Sigmoid colon (tissue), 7 donors: ENCODE measurements around the gene FBXO10. TPM values are rescaled to one million over a fixed set of nuclear protein-coding genes. Genes with fewer than 3 reads are reported as not detected.

ENCODE experiments used
- DNase-seq: peaks from one replicate; pipeline ENCODE4 v3.0.0-alpha.2; 2019
- H3K27ac ChIP-seq, 4 donors: fragments of 200-600 bp; sonication (generic); one replicate each; pipeline ENCODE4 v1.5.1; 2016 to 2019; ENCODE audit warnings: mild to moderate bottlenecking in 1 of 4
- H3K27me3 ChIP-seq, 3 donors: fragments of 200-600 bp; sonication (generic); one replicate each; pipeline ENCODE4 v1.5.1; 2019; ENCODE audit warnings: mild to moderate bottlenecking in 1 of 3
- H3K36me3 ChIP-seq, 4 donors: fragments of 200-600 bp; sonication (generic); one replicate each; pipeline ENCODE4 v1.5.1; 2016 to 2019
- H3K4me1 ChIP-seq, 4 donors: fragments of 200-600 bp; sonication (generic); one replicate each; pipeline ENCODE4 v1.5.1; 2017 to 2019
- H3K4me3 ChIP-seq, 4 donors: fragments of 200-600 bp; sonication (generic); one replicate each; pipeline ENCODE4 v1.5.1; 2017 to 2019; ENCODE audit warnings: mild to moderate bottlenecking in 2 of 4, moderate library complexity in 1 of 4
- H3K9me3 ChIP-seq, 4 donors: fragments of 200-600 bp in 3 of 4; sonication (generic) in 3 of 4; one replicate each; pipeline versions ENCODE4 v1.5.1 to v1.6.1; 2013 to 2019
- EP300 ChIP-seq, 4 donors: sonication (generic); formaldehyde crosslinking; IDR thresholded peaks; one replicate each; pipeline ENCODE4 v1.6.1; 2017; ENCODE audit warnings: antibody characterized with exemption in 4 of 4
- POLR2A ChIP-seq, 2 donors: fragments of 450-650 bp; IDR thresholded peaks; one replicate each; pipeline ENCODE4 v1.6.1; 2016; ENCODE audit warnings: antibody characterized with exemption in 2 of 2, mild to moderate bottlenecking in 2 of 2, moderate library complexity in 2 of 2
- POLR2AphosphoS5 ChIP-seq, 4 donors: sonication (generic); formaldehyde crosslinking; IDR thresholded peaks; one replicate each; pipeline ENCODE4 v1.6.1; 2017; ENCODE audit warnings: antibody characterized with exemption in 4 of 4
- WGBS, 2 donors: extraction: QIAGEN DNeasy Blood & Tissue Kit; methylation state at CpG; one replicate each; pipeline ENCODE4 v1.1.7; 2013; 5-methylcytosine and 5-hydroxymethylcytosine counted together
- intact Hi-C: fragments of 100-400 bp; cut with DNase I; formaldehyde crosslinking; loops from one replicate; pipeline ENCODE4 v1.15.1; 2023
- polyA plus RNA-seq, 3 donors: library from polyadenylated mRNA; stranded (reverse); fragments of 200-250 nt; gene quantifications; one replicate each; pipeline ENCODE4 v1.2.3, GENCODE V29; 2013
- total RNA-seq, 4 donors: library from RNA; depleted of rRNA; stranded (reverse); fragments of >200 nt; gene quantifications; one replicate each; pipeline ENCODE4 v1.1.0, GENCODE V29; 2016
- TF ChIP-seq, protein P1 (sequence below), 4 experiments: fragments of 450-650 bp in 3 of 4; fragments of 200-600 bp in 1 of 4; IDR thresholded peaks; one replicate each; pipeline ENCODE4 v1.5.1; 2016 to 2019; ENCODE audit warnings: antibody characterized with exemption in 4 of 4, mild to moderate bottlenecking in 3 of 4, moderate library complexity in 2 of 4
- donor health status: healthy with polysubstance abuse.
- donor health status: Bipolar disorder and iron deficiency.
- donor health status: healthy.

The FBXO10 gene
- total and polyA plus RNA-seq, 7 donors = 0.60 to 19.4 (median 14.8) TPM

DNA sequence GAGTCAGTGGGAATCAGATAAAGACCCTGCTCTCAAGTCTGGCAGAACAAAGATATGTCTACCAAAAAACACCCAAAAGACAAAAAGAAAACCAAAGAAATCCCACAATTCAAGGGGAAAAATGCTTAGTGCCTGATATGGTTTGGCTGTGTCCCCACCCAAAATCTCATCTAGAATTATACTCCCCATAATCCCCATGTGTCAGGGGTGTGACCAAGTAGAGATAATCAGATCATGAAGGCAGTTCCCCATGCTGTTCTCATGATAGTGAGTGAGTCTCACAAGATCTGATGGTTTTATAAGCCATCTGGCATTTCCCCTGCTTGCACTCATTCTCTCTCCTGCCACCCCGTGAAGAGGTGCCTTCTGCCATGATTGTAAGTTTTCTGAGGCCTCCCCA is 13.4 kb downstream of the FBXO10 start:
- no peak for DNase-seq
- Histone ChIP-seq H3K4me1 (no peaks in the 10 kb centered on the region), H3K4me3 (no peak overlapping the region), H3K36me3 (no peaks in the 10 kb centered on the region), H3K27me3 (no peaks in the 10 kb centered on the region), H3K27ac (no peak overlapping the region), H3K9me3 (peaks cover 0 to 5% (median 0%) of the 10 kb centered on the region in 4 donors)
- WGBS, 2 donors = 77 to 91% methylated on average over 1 of the region's 1 CpG
- intact Hi-C loops = no loop called here
- no peak for TF ChIP-seq EP300 (IDR thresholded peaks at IDR 0.05)
- TF ChIP-seq POLR2AphosphoS5 (IDR thresholded peaks at IDR 0.05) = no peak
- no peak for TF ChIP-seq POLR2A (IDR thresholded peaks at IDR 0.05)
- TF ChIP-seq, protein P1, sequence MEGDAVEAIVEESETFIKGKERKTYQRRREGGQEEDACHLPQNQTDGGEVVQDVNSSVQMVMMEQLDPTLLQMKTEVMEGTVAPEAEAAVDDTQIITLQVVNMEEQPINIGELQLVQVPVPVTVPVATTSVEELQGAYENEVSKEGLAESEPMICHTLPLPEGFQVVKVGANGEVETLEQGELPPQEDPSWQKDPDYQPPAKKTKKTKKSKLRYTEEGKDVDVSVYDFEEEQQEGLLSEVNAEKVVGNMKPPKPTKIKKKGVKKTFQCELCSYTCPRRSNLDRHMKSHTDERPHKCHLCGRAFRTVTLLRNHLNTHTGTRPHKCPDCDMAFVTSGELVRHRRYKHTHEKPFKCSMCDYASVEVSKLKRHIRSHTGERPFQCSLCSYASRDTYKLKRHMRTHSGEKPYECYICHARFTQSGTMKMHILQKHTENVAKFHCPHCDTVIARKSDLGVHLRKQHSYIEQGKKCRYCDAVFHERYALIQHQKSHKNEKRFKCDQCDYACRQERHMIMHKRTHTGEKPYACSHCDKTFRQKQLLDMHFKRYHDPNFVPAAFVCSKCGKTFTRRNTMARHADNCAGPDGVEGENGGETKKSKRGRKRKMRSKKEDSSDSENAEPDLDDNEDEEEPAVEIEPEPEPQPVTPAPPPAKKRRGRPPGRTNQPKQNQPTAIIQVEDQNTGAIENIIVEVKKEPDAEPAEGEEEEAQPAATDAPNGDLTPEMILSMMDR (IDR thresholded peaks at IDR 0.05) = no peak

- intact Hi-C loops = no loop called here
- Histone ChIP-seq H3K4me3 (no peak overlapping the region), H3K36me3 (no peaks in the 10 kb centered on the region), H3K27me3 (no peaks in the 10 kb centered on the region), H3K9me3 (peaks cover 0 to 5% (median 0%) of the 10 kb centered on the region in 4 donors), H3K4me1 (no peaks in the 10 kb centered on the region), H3K27ac (no peak overlapping the region)
- WGBS, 2 donors = 54 to 80% methylated on average over 2 of the region's 2 CpGs
- no peak for DNase-seq
- TF ChIP-seq POLR2AphosphoS5 (IDR thresholded peaks at IDR 0.05) (no peak), POLR2A (IDR thresholded peaks at IDR 0.05) (no peak), EP300 (IDR thresholded peaks at IDR 0.05) (no peak)
- TF ChIP-seq, protein P1 (IDR thresholded peaks at IDR 0.05) = no peak
Observed at GRCh38 chr9:37561682-37562081, 14.5 kb downstream of the FBXO10 start.

- WGBS, 2 donors = 93% methylated on average over 5 of the region's 5 CpGs
- TF ChIP-seq, protein P1 (IDR thresholded peaks at IDR 0.05) = no peak
- TF ChIP-seq POLR2AphosphoS5 (IDR thresholded peaks at IDR 0.05) = no peak
- DNase-seq = no peak
- intact Hi-C loops = no loop called here
- Histone ChIP-seq H3K27me3 (no peaks in the 10 kb centered on the region), H3K27ac (no peak overlapping the region), H3K4me1 (no peaks in the 10 kb centered on the region), H3K36me3 (no peaks in the 10 kb centered on the region), H3K9me3 (peaks cover 0 to 5% (median 0%) of the 10 kb centered on the region in 4 donors), H3K4me3 (no peak overlapping the region)
Observed at GRCh38 chr9:37559855-37560592, 16.2 kb downstream of the FBXO10 start.

DNA sequence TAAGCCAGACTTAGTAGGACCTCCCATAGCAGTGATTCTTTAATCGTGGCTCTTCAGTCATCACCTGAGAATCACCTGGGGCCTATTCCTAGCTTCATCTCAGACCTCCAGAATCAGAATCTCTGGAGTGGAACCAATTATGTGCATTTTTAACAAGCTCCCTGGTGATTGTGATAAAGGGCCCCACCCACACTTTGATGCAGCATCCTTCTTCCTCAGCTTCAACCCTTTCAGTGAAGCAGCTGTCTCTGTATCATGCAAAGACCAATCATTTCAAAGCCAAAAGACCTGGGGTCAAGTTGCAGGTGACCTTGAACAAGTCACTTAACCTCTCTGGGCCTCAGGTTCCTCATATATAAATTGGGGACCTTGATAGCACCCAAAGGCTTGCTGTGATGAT is 17.1 kb downstream of the FBXO10 start:
- no peaks in the 10 kb centered on the region for H3K36me3 ChIP-seq
- intact Hi-C loops = no loop called here

More for the DNA sequence above, 17.1 kb downstream of the FBXO10 start:
- WGBS, 2 donors = 87 to 93% methylated on average over 1 of the region's 1 CpG
- no peak for DNase-seq
- Histone ChIP-seq H3K4me1 (no peaks in the 10 kb centered on the region), H3K9me3 (peaks cover 0 to 3% (median 0%) of the 10 kb centered on the region in 4 donors), H3K27me3 (no peaks in the 10 kb centered on the region), H3K4me3 (no peak overlapping the region), H3K27ac (no peak overlapping the region)
- TF ChIP-seq POLR2AphosphoS5 (IDR thresholded peaks at IDR 0.05) (no peak), POLR2A (IDR thresholded peaks at IDR 0.05) (no peak), EP300 (IDR thresholded peaks at IDR 0.05) (no peak)
- TF ChIP-seq, protein P1 (IDR thresholded peaks at IDR 0.05) = no peak
